Measurements from ENCODE around the gene OVAAL. TPM values are rescaled to one million over a fixed set of nuclear protein-coding genes. Genes with fewer than 3 reads are reported as not detected.

The OVAAL gene
- total and polyA plus RNA-seq, 10 of the 15 experiments (the other 5 are each of a cell fraction or from before 2014, with no cell fraction given): 0.04 to 0.33 (median 0.06) TPM; not detected in 7

GRCh38 chr1:180603223-180603849, 44.6 kb downstream of the OVAAL start:
- Histone ChIP-seq H3K9me3 (replicated peaks; ENCODE audit: control insufficient read depth, insufficient read depth, low read length) (no peaks in the 10 kb centered on the region), H3K79me2 (ENCODE audit: control insufficient read depth, insufficient read depth, low read length) (no peaks in the 10 kb centered on the region), H3K9ac (ENCODE audit: control insufficient read depth, insufficient read depth, low read length) (no peak overlapping the region), H3K27ac (ENCODE audit: control insufficient read depth, insufficient read depth) (no peak overlapping the region), H3K4me1 (ENCODE audit: control insufficient read depth, insufficient read depth, low read length) (no peaks in the 10 kb centered on the region), H3K27me3 (replicated peaks in 1 of 2; ENCODE audit: control insufficient read depth in 2 of 2, insufficient read depth in 2 of 2, low read length in 1 of 2) (no peaks in the 10 kb centered on the region), H2AFZ (ENCODE audit: control insufficient read depth, low read depth, low read length) (no peak overlapping the region), H3K4me2 (ENCODE audit: control insufficient read depth, insufficient read depth) (no peak overlapping the region), H4K20me1 (ENCODE audit: control insufficient read depth, insufficient read depth) (no peaks in the 10 kb centered on the region), H3K36me3 (ENCODE audit: control insufficient read depth in 2 of 2, insufficient read depth in 2 of 2, low read length in 1 of 2) (no peaks in the 10 kb centered on the region), H3K4me3 (no peak overlapping the region)
- 52% methylated on average over 6 of the region's 6 CpGs for WGBS (ENCODE audit: insufficient coverage, insufficient replicate concordance, low lambda C conversion rate, missing lambda C conversion rate)
- no peak for DNase-seq (ENCODE audit: low read depth, low spot score)
- no TSS peak for BruUV-seq (replicated peaks)
- no peak for TF ChIP-seq HDGF (IDR thresholded peaks at IDR 0.05)
- no peak for TF ChIP-seq SMC3 (IDR thresholded peaks at IDR 0.05; ENCODE audit: borderline replicate concordance, low read length)
- TF ChIP-seq PAX5 (IDR thresholded peaks at IDR 0.05; ENCODE audit: borderline replicate concordance, low read depth, low read length): no peak
- no peak for TF ChIP-seq NRF1 (conservative IDR thresholded peaks at IDR 0.05; ENCODE audit: low read depth, low read length)
- no peak for TF ChIP-seq SKIL (IDR thresholded peaks at IDR 0.05; ENCODE audit: low read depth, poor library complexity, severe bottlenecking)
- TF ChIP-seq BHLHE40 (IDR thresholded peaks at IDR 0.05; ENCODE audit: borderline replicate concordance in 1 of 2, low read depth in 2 of 2, low read length in 1 of 2): no peak
- TF ChIP-seq ASH2L (IDR thresholded peaks at IDR 0.05; ENCODE audit: borderline replicate concordance, low read depth): no peak
- no peak for TF ChIP-seq MYB (IDR thresholded peaks at IDR 0.05; ENCODE audit: borderline replicate concordance, low read depth, low read length)
- no peak for TF ChIP-seq TAF1 (IDR thresholded peaks at IDR 0.05; ENCODE audit: borderline replicate concordance, low read depth, low read length)
- no peak for TF ChIP-seq E2F8 (IDR thresholded peaks at IDR 0.05; ENCODE audit: low read depth, partially characterized antibody)
- no peak for TF ChIP-seq NFXL1 (IDR thresholded peaks at IDR 0.05; ENCODE audit: borderline replicate concordance)
- TF ChIP-seq SMAD1 (IDR thresholded peaks at IDR 0.05; ENCODE audit: low read depth, partially characterized antibody): no peak
- no peak for TF ChIP-seq NKRF (conservative IDR thresholded peaks at IDR 0.05)
- TF ChIP-seq ZBED1 (IDR thresholded peaks at IDR 0.05; ENCODE audit: borderline replicate concordance): no peak
- TF ChIP-seq SUZ12 (IDR thresholded peaks at IDR 0.05; ENCODE audit: unreplicated experiment): no peak
- no peak for TF ChIP-seq NR2F1 (conservative IDR thresholded peaks at IDR 0.05)
- ATAC-seq: no peak
- in situ Hi-C loops (cut with MboI): no loop called here
- FAIRE-seq: no peak
- ChIA-PET CTCF (no interaction called here), SMC1A (ENCODE audit: uncharacterized antibody, unreplicated experiment) (no interaction called here), RAD21 (ENCODE audit: unreplicated experiment) (no interaction called here), POLR2A (no interaction called here)
- intact Hi-C loops (cut with micrococcal nuclease; ENCODE audit: unreplicated experiment): no loop called here
